Measurements from ENCODE around the gene FIS1.
"Not testable (repeated sequence)": the region's sequence is repeated elsewhere in the genome, so short reads cannot be mapped to it uniquely, and the experiment has no call there.

The FIS1 gene

DNA sequence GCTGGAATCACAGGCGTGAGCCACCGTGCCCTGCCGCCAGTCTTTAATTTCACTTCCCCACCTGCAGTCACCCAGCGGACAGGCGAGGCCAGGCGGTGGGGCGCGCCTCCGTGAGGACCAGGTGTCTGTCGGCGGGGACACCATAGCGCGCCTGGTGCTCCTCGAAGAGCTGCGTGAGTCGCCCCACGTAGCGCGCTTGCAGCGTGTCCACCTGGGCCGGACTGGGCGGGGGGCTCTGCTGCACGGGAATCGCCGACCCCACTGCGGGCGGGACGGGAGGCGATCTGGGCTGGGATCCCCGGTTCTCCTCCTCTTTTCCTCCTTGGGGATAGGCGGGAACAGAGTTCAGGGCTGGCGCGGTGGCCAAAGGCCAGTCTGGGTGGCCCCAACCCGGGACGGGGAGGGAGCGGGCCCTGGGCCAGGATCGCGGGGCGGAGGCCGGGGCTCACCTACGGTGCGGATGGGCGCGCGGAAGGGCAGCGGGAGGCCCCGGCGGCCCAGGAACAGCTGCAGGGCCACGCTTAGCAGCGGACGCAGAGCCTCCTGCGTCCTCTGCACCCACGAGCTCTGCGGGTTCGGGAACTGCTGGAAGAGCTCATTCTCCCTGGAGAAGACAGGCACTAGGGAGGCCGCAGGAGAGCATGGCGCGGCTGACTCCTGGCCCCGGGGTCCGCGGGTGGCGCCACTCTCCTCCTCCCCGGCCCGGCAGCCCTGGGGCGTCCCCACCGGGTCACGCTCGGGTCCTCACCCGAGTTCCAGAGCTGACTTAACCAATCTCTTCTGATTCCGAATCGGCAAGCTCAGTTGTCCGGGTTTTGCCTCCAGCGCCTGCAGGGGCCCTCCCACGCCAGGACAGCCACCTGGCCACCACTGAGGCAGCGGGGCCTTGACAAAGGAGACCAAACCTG is 42.9 kb downstream of the FIS1 start:
- no peak for DNase-seq

DNA sequence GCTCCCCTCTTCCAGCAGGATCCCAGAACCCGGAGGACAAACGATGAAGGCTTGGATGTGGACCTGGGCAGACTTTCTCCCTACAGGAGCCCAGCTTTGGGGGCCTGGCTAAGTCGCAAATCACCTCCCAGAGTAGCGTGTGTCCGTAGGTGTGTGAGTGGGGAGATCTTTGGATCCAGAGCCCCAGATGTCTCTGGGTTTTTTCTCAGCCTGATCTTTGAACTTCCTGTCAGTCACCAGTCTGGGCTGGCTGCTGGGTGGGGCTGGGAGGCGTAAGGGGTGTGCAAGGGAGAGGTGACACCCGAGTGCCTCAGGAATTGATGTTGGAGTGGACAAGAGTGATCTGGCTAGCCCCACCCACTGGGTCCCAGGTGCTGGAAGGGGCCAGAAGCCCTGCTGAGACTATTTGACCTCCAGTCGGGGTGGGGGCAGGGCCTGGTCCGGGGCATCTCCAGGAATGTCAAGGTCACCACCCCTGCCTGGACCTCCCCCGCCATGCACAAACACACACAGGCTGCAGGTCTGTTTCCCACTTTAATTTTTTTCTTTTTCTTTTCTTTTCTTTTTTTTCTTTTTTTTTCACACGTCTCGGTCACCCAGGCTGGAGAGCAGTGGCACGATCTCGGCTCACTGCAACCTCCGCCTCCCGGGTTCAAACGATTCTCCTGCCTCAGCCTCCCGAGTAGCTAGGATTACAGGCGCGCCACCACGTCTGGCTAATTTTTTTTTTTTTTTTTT is 43.9 kb downstream of the FIS1 start, which contains the start of gene MOGAT3:
Gene MOGAT3 (minus strand): TSS at position 175 of the 738 bp plus-strand sequence. CDS start 182 bp downstream, outside the sequence.
- no peak for DNase-seq

DNA sequence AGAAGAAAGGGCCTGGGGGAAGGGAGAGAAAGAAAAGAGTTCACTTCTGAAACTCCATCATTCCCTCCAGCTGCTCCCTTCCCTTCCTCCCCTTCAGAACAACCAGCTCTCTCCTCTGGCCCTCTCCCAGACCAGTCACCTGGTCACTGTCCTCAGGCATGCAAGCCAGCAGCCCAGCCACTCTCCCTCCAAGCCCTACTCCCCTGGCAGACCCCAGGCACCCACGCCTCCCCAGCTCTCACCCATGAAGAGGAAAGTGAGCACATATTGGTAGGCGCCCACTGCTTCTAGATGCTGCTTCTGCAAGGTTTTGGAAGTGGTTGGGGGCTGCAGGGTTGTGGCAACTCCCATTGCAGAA is 44.4 kb downstream of the FIS1 start:
- no peak for DNase-seq

DNA sequence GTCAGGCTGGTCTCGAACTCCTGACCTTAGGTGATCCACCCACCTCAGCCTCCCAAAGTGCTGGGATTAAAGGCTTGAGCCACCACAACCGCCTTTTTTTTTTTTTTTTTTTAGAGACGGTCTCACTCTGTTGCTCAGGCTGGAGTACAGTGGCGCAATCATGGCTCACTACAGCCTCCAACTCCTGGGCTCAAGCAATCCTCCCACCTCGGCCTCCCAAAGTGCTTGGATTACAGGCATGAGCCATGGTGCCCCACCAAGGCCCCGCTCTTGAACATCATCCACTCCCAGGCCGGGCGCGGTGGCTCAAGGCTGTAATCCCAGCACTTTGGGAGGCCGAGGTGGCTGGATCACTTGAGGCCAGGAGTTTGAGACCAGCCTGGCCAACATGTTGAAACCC is 45.4 kb downstream of the FIS1 start:
- not testable (repeated sequence) for DNase-seq

DNA sequence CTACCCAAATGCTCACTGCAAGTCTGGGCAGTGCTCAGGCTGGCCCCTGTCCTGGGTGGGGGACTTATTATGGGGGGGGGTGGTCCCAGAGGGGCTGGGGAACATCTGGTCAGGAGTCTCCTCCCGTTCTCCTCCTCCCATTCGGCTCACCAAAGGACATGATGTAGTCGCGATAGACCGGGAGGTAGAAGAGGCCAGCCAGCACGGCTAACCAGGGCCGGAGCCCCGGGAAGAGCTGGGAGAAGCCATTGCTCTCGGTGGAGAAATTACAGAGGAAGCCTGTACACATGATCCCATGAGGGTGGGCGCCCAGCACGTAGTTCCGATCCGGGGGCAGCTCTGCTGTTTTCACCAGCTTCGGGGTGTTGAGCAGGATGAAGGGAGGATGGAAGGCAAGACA is 46.4 kb downstream of the FIS1 start:
- no peak for DNase-seq

DNA sequence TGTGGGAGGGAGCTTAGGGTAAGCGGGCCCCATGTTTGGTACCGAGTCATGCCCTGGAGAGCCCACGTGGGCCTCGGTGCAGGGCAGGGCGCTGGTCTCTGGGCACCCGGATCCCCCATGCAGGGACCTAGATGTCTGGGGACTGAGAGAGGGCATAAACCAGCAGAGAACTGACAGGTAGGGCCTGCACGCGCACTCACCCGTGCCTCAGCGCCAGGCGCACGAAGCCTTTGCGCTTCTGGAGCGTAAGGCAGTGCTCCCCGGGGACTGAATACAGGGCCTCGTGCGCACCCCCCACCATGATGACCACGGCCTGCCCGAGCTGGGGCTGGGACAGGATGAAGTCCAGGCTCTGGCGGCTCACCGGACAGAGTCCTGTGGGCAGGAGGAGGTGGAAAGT is 46.9 kb downstream of the FIS1 start:
- DNase-seq, result no peak

DNA sequence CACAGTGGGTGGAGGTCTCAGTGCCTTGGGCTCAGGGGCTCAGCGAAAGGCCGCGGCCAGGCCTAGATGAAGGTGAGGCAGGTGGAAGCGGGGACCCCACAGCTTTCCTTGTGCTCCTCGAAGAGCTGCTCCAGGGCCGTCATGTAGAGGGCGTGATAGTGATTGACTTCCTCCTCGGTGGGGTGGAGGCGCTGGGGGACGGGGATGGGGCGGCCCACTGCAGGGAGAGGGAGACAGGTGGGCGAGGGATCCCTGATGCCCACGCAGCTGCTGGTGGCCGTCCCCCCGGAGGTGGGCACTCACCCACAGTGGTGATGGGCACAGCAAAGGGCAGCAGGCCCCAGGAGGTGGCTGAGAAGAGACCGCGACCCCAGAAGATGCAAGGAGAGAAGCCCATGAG is 49.0 kb downstream of the FIS1 start:
- DNase-seq, result no peak
